Left lung (tissue), 10 donors: ENCODE measurements around the gene FKBP1A. TPM values are rescaled to one million over a fixed set of nuclear protein-coding genes. Genes with fewer than 3 reads are reported as not detected.

Experiments
- ATAC-seq: fragments of 200-7000 bp; cut with Tn5 transposase; one replicate; pipeline ENCODE4 v1.9.1; 2020; ENCODE audit warnings: moderate library complexity
- DNase-seq, 4 donors: peaks; one replicate each; pipeline ENCODE4 v3.0.0-alpha.2; 2013 to 2020
- H3K27ac ChIP-seq, 2 donors: fragments of 200-600 bp; sonication (generic) in 1 of 2; one replicate each; pipeline versions ENCODE4 v1.5.0 to v1.8.0; 2020 to 2021
- H3K27me3 ChIP-seq, 2 donors: fragments of 200-600 bp; sonication (generic) in 1 of 2; one replicate each; pipeline versions ENCODE4 v1.5.0 to v1.8.0; 2020 to 2021
- H3K36me3 ChIP-seq, 2 donors: fragments of 200-600 bp; sonication (generic) in 1 of 2; one replicate each; pipeline versions ENCODE4 v1.5.0 to v1.8.0; 2020 to 2021
- H3K4me1 ChIP-seq, 2 donors: fragments of 200-600 bp; one replicate each; pipeline ENCODE4 v1.8.0; 2021
- H3K4me3 ChIP-seq, 2 donors: fragments of 200-600 bp; sonication (generic) in 1 of 2; one replicate each; pipeline versions ENCODE4 v1.5.0 to v1.8.0; 2020 to 2021; ENCODE audit warnings: mild to moderate bottlenecking in 1 of 2
- H3K9me3 ChIP-seq, 2 donors: fragments of 200-600 bp; sonication (generic) in 1 of 2; one replicate each; pipeline versions ENCODE4 v1.5.0 to v1.8.0; 2020 to 2021
- intact Hi-C, 2 donors: fragments of 100-400 bp; cut with DNase I; formaldehyde crosslinking; loops; one replicate each; pipeline versions ENCODE4 v1.11.2 to v1.14.2; 2022
- polyA plus RNA-seq, 6 donors: library from polyadenylated mRNA; unstranded; fragments of 120-200 nt; gene quantifications; one replicate each; pipeline ENCODE4 v1.2.1, GENCODE V29; 2013; ENCODE audit not compliant: insufficient read length in 6 of 6
- total RNA-seq, 2 donors: library from RNA; stranded (reverse); fragmentation: NEBNext Ultra II Directional; extraction: Animal tissue kit (Norgen Biotek cat#: 25700); gene quantifications; one replicate each; pipeline ENCODE4 v1.2.1, GENCODE V29; 2021
- TF ChIP-seq, protein P1 (sequence below), 2 donors: fragments of 200-600 bp; sonication (generic) in 1 of 2; IDR thresholded peaks; one replicate each; pipeline versions ENCODE4 v1.5.0 to v1.8.0; 2021; ENCODE audit warnings: antibody characterized with exemption in 2 of 2
- donor health status: DM: no; HTN: yes; CAD: no.
- donor health status: DM: no; HTN: no; CAD: no.

The FKBP1A gene
- total and polyA plus RNA-seq, 8 donors = 278 to 507 (median 439) TPM

DNA sequence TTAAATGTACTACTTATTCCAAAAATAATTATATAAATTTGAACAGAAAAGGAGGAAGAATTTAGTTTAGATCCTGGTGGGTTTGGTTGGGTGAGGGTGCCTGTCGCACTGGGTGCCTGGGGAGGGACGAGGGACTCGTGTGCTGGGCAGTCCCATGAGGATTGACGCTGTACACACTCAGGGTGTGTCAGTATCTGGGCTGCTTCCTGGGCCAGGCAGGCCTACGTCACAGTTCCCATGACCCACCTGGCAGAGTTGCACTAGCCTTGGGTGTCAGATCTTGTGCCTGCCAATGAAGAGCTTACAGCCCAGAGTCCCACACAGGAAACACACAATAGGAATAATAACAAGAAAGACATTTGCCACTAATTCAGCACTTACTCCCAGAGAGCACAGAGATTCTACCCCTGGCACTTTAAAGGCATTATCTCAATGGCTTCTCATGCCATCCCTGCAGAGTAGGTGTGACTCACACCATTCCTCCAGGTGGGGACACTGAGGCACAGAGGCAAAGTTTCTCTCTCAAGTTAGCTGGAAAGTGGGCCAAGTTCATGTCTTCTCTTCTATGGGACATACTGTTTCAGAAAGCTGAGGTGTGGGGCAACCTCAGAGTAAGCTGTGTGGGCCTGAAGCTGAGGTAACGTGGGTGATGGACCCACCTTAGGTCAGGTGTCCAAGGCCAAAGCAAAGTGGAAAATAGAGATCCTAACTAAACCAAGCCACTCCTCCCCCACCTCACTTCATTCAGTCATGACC, 62.6 kb downstream of the FKBP1A start:
- Histone ChIP-seq H3K27me3 (no peaks in the 10 kb centered on the region), H3K4me3 (no peak overlapping the region), H3K36me3 (no peaks in the 10 kb centered on the region), H3K9me3 (no peaks in the 10 kb centered on the region), H3K27ac (peak overlapping the region; percentile 98 to 99), H3K4me1 (peaks cover 29 to 82% of the 10 kb centered on the region in 2 donors)
- ATAC-seq (peak; percentile 7), DNase-seq (peak in 1 of 4 donors; percentile 57)
- intact Hi-C loops = no loop called here
- TF ChIP-seq, protein P1, sequence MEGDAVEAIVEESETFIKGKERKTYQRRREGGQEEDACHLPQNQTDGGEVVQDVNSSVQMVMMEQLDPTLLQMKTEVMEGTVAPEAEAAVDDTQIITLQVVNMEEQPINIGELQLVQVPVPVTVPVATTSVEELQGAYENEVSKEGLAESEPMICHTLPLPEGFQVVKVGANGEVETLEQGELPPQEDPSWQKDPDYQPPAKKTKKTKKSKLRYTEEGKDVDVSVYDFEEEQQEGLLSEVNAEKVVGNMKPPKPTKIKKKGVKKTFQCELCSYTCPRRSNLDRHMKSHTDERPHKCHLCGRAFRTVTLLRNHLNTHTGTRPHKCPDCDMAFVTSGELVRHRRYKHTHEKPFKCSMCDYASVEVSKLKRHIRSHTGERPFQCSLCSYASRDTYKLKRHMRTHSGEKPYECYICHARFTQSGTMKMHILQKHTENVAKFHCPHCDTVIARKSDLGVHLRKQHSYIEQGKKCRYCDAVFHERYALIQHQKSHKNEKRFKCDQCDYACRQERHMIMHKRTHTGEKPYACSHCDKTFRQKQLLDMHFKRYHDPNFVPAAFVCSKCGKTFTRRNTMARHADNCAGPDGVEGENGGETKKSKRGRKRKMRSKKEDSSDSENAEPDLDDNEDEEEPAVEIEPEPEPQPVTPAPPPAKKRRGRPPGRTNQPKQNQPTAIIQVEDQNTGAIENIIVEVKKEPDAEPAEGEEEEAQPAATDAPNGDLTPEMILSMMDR (IDR thresholded peaks at IDR 0.05) = no peak

DNA sequence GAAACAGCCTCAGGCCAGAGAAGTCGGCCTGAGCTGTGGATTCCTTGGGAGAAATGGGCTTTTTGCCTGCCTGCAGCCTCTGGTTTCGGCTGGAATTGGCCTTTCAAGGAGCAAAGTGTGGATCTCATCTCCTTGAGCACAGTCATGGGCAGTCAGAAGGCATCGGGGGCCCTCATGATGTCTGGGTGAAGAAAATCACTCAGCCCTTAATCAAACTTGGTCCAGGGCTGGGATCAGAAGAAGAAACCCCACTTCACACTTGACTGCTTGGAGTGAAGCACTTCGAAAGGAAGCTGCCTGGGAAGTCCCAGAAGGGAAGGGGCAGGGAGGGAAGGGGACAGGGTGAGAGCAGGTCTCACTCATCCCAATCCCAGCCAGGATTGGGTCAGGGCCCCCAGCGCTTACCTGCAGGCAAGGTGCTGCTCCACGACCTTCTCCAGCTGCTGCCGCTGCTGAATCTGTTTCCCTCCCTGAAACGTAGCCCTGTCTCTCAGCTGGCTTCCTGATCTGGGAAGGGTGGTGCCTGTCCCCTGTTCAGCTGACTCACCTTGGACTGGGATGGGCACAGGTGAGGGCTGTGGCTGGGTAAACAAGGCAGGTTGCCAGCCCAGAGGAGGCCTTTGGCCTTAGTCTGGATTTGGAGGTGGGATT, 64.0 kb downstream of the FKBP1A start, which contains the start of gene SDCBP2:
TSS of gene SDCBP2 (minus strand) at position 460 of the 651 bp plus-strand sequence. CDS start 8,723 bp downstream, outside the sequence.
- Histone ChIP-seq H3K4me3 (peak within 1 kb of the TSS in 1 of 2 donors; percentile 1), H3K4me1 (peaks cover 33 to 84% of the 10 kb centered on the region in 2 donors), H3K36me3 (no peaks in the 10 kb centered on the region), H3K27ac (peak within 1 kb of the TSS; percentile 98 to 99), H3K27me3 (no peaks in the 10 kb centered on the region), H3K9me3 (no peaks in the 10 kb centered on the region)
- peak in 1 of 4 donors; percentile 74 for DNase-seq
- intact Hi-C loops = loop anchor here in 1 of 2 donors (10.0 kb wide), 1 partner anchor 56 kb away; no protein-coding TSS in a partner anchor
- ATAC-seq = peak; percentile 58
- TF ChIP-seq, protein P1 (IDR thresholded peaks at IDR 0.05) = no peak

DNA sequence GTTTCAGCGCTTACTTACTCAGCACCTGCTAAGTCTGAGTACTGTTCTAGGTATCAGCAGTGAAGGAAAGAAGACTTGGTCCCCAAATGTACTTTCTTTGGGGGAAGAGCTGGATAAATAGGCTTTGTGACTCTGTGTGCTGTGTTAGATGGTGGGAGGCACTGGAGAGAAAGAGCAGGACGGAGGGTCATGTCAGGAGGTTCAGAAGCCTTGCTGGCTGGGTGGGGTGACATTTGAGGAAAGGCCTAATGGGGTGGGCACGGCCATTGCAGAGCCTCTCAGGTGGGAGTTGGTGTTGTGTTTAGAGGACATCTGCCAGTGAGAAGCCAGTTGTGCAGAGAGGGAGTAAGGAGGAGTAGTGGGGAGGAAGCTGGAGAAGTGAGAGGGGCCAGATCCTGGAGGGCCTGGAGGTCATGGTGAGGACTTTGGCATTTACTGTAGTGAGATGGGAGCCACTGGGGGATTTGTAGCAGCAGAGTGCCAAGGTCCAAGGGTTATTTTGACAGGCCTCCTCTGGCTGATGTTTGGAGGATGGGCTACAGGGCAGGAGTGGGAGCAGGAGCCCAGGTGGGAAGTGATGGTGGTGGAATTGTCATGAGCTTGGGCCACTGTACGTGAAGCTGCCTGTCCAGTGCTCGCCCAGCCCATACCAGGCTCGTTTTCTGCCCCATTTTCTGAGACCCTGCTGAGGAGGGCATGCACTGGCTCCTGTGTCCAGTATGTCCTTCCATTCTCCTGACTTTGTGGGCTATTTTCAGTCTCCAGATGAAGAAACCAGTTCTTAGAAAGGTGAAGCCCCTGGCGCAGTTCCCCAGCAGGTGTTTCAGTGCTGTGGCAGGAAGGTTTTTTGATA, 64.8 kb downstream of the FKBP1A start:
- ATAC-seq = no peak
- intact Hi-C loops = loop anchor here in 1 of 2 donors (10.0 kb wide), 1 partner anchor 57 kb away; no protein-coding TSS in a partner anchor
- TF ChIP-seq, protein P1 (IDR thresholded peaks at IDR 0.05) = no peak
- no peaks in the 10 kb centered on the region for H3K27me3 ChIP-seq
- H3K36me3 ChIP-seq = no peaks in the 10 kb centered on the region
- H3K27ac ChIP-seq = peak overlapping the region; percentile 98 to 99
- H3K4me3 ChIP-seq = peak overlapping the region in 1 of 2 donors; percentile 1
- DNase-seq = no peak
- no peaks in the 10 kb centered on the region for H3K9me3 ChIP-seq
- H3K4me1 ChIP-seq = peaks cover 33 to 83% of the 10 kb centered on the region in 2 donors

DNA sequence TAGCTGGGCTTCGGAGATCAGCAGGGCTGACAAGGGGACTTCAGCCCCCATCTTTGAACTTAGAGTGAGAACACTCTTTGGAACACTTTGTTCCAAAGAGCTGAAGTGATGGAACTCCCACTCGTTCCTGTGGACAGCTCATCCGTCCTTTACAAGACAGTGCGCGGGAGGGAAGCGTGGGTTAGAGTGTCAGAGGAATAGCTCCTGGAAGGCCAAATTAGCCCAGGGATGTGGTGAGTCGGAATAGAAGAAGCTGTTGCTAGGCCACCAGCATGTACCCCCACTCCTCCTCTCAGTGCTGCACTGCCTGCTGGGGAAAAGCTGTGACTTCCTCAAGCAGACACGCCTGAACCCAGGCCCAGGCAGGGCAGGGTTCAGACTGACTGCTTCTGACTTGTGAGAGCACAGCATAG, 65.6 kb downstream of the FKBP1A start:
- intact Hi-C loops = loop anchor here in 1 of 2 donors (10.0 kb wide), 1 partner anchor 58 kb away; no protein-coding TSS in a partner anchor
- Histone ChIP-seq H3K36me3 (no peaks in the 10 kb centered on the region), H3K4me3 (no peak overlapping the region), H3K9me3 (no peaks in the 10 kb centered on the region), H3K4me1 (peaks cover 36 to 83% of the 10 kb centered on the region in 2 donors), H3K27ac (peak overlapping the region; percentile 98 to 99), H3K27me3 (no peaks in the 10 kb centered on the region)
- TF ChIP-seq, protein P1 (IDR thresholded peaks at IDR 0.05) = no peak
- DNase-seq (peak in 1 of 4 donors; percentile 55), ATAC-seq (no peak)
